ENCODE data around the gene ELAVL2.

Gene ELAVL2

GRCh38 chr9:23747088-23748075 is 78.7 kb downstream of the ELAVL2 start:
- CTCF ChIA-PET = no interaction called here

DNA sequence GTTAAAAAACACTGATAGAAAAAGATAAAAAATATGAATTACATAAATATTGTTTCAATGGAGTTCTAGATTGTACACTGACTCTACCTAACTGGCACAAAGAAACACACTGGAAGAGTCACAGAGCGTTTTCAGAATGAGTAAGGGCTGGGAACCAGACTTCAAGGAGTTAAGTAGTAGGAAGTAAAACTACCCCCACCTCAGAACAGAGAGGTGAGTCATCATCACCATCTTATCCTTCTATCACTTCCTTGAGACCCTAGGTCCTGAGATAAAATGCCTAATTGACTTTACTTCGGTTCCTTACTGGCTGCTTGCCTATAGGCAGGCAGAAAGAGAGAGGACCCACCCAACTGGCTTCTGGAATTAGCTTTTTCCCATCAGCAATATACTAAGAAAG is 79.7 kb downstream of the ELAVL2 start:
- TF ChIP-seq CTCF (conservative IDR thresholded peaks at IDR 0.05; ENCODE audit: low read depth) = no peak
- no peak overlapping the region for H3K27ac ChIP-seq
- CTCF ChIA-PET = no interaction called here
- POLR2A ChIA-PET (ENCODE audit: low non-redundant PET) = interaction anchor here (0.7 kb wide), 1 partner anchor 32 kb away, joined by 12 read pairs; no protein-coding TSS in a partner anchor
- peak; percentile 29 for DNase-seq (ENCODE audit: low spot score)

More at GRCh38 chr9:23747088-23748075, 78.7 kb downstream of the ELAVL2 start:
- no peak overlapping the region for H3K27ac ChIP-seq
- DNase-seq (ENCODE audit: low spot score) = peak; percentile 30
- POLR2A ChIA-PET (ENCODE audit: low non-redundant PET) = no interaction called here
- TF ChIP-seq CTCF (conservative IDR thresholded peaks at IDR 0.05; ENCODE audit: low read depth) = no peak

DNA sequence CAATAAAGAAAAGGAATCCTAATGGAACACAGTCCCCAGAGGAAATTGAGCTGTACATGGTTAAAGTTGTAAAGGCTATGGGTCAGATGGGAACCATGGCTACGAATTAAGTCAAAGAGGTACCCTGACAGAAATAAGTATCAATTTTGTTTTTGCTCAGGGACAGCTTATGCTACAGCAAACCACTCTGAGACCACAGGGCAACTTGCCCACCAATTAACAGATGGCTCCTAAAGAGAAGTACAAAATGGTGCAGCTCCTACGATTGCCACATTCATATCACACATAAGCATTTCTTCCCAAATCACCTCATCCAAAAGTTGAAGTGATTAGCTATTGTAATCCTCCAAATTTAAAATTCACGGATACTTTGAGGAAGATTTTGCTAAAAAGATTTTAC is 83.0 kb downstream of the ELAVL2 start:
- H3K27ac ChIP-seq = no peak overlapping the region
- ChIA-PET CTCF (no interaction called here), POLR2A (ENCODE audit: low non-redundant PET) (no interaction called here)
- no peak for DNase-seq (ENCODE audit: low spot score)
- no peak for TF ChIP-seq CTCF (conservative IDR thresholded peaks at IDR 0.05; ENCODE audit: low read depth)

DNA sequence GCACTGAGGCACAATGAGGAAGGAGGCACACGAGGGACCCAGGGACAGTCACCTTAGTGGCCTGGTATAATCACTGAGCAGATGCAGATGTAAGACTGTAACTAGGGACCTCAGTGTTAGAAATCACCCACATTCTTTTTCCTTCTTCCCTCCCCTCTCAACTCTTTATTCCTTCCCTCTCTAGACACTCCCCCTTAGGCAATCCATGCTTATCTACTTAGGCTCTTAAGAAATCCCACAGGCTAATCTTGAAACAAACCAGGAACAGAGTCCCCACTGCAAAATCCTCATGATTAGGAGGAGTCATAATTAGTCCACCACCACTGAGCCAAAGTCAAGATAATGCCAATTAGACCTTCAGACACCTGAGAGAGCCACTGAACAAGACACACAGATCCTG is 84.7 kb downstream of the ELAVL2 start:
- POLR2A ChIA-PET (ENCODE audit: low non-redundant PET) = no interaction called here
- no peak for DNase-seq (ENCODE audit: low spot score)
- no peak overlapping the region for H3K27ac ChIP-seq
- CTCF ChIA-PET = no interaction called here
- no peak for TF ChIP-seq CTCF (conservative IDR thresholded peaks at IDR 0.05; ENCODE audit: low read depth)

- CTCF ChIA-PET = no interaction called here
- POLR2A ChIA-PET (ENCODE audit: low non-redundant PET) = no interaction called here
- H3K27ac ChIP-seq = no peak overlapping the region
- TF ChIP-seq CTCF (conservative IDR thresholded peaks at IDR 0.05; ENCODE audit: low read depth) = no peak
- no peak for DNase-seq (ENCODE audit: low spot score)
Measured at GRCh38 chr9:23740531-23740930, 85.5 kb downstream of the ELAVL2 start.

GRCh38 chr9:23739753-23740152 is 86.3 kb downstream of the ELAVL2 start:
- POLR2A ChIA-PET (ENCODE audit: low non-redundant PET) = no interaction called here
- TF ChIP-seq CTCF (conservative IDR thresholded peaks at IDR 0.05; ENCODE audit: low read depth) = no peak
- CTCF ChIA-PET = no interaction called here
- no peak overlapping the region for H3K27ac ChIP-seq
- no peak for DNase-seq (ENCODE audit: low spot score)
